Activated T-helper 9 cell treated with anti-CD3 and anti-CD28 coated beads, Interleukin-2, amount 50 U/mL, for 16 hours (primary cell): ENCODE measurements around the gene MGME1.
"Not testable (repeated sequence)": the region's sequence is repeated elsewhere in the genome, so short reads cannot be mapped to it uniquely, and the experiment has no call there.

Experiments used
- DNase-seq: peaks from one replicate; pipeline ENCODE4 v3.0.0-alpha.2; 2020; ENCODE audit warnings: low read depth

The MGME1 gene

DNA sequence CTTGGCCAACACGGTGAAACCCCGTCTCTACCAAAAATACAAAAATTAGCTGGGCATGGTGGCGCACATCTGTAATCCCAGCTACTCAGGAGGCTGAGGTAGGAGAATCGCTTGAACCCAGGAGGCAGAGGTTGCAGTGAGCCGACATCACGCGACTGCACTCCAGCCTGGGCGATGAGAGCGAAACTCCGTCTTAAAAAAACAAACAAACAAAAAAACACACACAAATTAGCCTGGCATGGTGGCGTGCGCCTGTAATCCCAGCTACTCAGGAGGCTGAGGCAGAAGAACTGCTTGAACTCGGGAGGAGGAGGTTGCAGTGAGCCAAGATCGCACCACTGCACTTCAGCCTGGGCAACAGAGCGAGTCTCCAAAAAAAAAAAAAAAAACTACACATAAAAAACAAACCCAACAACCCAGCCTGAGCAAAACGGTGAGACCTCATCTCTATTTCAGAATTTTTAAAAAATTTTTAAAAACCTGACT lies 8.4 kb upstream of the MGME1 start:
- DNase-seq: not testable (repeated sequence)

GRCh38 chr20:17960927-17961586 lies 7.8 kb upstream of the MGME1 start:
- DNase-seq: no peak

DNA sequence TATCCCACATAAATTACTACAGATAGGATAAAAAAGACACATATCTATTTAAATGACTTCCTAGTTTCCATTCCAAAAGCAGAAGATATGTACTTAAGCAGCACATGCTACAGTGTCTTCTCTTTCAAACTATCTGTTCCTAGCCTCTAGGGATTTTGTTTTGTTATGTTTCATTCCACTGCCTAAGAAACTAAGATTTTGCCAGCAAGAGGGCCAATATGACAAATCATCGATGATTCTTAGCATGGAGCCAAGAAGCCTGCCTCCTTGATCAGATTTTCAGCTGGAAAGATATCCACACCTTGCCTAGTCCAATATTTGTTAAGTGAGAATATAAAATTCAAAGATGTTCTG lies 7.3 kb upstream of the MGME1 start:
- DNase-seq: no peak

DNA sequence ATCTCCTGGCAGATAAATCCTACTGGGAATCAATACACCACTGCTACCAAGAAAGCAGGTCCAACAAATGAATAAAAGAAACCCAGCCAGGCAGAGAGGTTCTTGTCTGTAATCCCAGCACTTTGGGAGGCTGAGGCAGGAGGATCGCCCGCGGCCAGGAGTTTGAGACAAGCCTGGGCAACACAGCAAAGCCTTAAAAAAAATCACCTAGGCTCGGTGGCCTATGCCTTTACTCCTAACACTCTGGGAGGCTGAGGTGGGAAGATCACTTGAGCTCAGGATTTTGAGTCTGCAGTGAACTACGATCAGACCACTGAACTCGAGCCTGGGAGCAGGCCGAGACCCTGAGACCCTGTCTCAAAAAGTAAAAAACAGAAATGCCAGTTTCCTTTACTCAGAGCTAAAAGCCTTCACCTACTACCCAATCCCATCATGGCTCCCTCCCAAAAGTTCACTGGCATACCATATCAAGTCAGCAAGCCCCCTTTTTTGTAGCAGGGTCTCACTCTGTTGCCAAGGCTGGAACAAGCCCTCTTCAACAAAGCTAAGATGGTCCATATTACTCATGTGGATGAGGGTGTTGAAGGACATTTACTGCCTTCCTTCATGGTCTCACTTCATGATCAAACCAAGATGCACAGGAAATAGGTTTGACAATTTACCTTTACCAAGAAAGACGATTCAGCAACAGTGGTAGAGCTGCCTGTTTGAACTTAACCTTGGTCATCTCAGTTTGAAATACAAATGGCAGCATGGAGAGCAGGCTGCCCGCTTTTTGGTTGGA lies 5.5 kb upstream of the MGME1 start:
- no peak for DNase-seq

- no peak for DNase-seq
Observed at GRCh38 chr20:17964073-17964472, 4.7 kb upstream of the MGME1 start.

GRCh38 chr20:17964632-17965031 lies 4.2 kb upstream of the MGME1 start:
- DNase-seq: no peak

- DNase-seq: no peak
Observed at GRCh38 chr20:17965042-17965697, 3.6 kb upstream of the MGME1 start.

DNA sequence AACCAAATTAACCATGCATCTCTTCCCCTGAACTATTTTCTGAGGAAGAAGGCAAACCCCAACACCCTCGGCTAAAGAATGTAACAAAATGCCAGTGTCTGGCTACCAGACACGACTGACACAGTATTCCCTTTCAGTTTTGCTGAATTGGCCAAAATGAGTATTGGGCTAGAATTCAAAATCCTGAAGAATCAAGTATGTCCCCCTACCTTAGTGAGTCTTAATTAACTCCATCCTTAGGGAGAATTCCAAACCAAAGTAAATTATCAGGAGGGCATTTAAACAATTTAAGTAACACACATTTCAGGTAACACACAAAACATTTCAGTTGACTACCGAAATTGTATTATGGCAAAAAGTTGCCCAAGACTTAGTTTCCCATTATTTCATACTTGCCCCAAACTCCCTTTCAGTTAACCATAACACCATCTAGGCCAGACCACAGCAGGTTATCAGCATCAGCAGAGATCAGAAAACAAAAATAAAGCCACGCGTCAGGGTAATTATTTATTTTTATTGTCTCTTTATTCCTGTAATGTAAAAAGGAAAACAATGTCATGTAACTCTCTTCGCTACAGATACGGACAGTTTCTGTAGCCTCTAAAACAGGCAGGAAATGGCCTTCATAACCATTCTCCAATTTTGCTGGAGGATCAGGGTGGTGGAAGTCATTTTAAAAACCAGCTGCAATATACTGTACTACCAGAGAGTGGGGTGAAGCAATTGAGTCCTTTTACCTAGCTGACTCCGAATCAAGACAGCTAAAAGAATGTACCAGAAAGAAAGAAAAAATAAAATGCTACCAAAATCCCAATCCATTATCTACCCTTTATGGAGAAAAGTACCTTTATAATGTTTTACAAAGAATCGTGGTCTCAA lies 2.1 kb upstream of the MGME1 start:
- DNase-seq: no peak

DNA sequence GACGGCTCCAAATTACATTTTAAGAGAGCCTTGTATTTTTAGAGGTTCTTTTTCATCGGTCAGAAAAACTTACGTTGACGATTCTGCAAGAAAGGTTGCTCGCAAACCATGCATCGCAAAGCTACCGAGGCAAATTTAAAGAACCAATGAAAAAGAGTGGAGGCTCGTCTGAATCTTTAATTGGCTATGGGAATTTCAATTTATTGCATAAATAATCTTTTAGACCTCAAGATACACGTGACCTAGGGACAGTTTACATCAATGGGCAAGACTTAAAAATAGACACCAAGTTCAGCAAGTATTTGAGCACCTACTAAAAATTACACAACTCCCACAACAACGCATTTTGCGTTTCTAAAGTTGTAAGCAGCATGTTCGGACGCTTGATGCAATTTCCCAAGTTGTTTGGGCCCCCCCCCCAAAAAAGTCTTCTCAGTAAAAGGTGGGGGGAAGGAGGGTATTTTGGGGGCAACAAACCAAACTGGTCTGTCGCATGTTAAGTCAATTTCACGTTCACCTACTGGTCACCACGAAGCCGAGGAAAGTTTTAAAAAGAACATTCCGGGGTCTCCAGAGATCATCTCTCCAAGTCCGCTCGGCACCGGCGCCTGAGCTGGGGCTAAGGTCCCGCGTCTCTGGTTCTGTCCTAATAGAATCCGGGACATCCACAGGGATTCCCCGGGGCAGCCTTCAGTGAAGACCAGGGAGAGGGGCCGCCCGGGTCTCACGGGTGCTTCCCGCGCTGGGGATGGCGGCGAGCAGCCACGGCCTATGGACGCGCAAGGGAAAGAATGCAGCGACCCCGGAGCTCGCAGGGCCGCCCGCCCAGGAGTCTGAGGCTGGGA lies 1.1 kb upstream of the MGME1 start:
- peak; percentile 21 for DNase-seq

- DNase-seq: no peak
Observed at GRCh38 chr20:17969278-17969883, 563 bp downstream of the MGME1 start.

GRCh38 chr20:17969884-17970409 lies 1.1 kb downstream of the MGME1 start:
- DNase-seq: no peak

GRCh38 chr20:17971300-17972013 lies 2.6 kb downstream of the MGME1 start:
- DNase-seq: no peak

- no peak for DNase-seq
Observed at GRCh38 chr20:17972121-17972520, 3.3 kb downstream of the MGME1 start.

GRCh38 chr20:17976305-17976704 lies 7.5 kb downstream of the MGME1 start:
- DNase-seq: no peak

GRCh38 chr20:17985388-17986018 lies 16.7 kb downstream of the MGME1 start:
- no peak for DNase-seq

DNA sequence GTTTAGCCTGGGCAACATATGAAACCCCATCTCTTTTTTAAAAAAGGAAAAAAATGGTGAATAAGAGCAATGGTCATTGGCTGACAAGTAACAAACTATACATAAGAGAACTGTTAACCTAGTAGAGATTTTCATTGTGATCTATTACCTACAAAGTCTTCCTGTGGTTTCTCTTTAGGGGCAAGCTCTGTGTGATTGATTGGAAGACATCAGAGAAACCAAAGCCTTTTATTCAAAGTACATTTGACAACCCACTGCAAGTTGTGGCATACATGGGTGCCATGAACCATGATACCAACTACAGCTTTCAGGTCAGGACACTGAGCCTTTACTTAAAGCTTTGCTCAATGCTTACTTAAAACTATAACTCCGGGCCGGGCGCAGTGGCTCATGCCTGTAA lies 19.2 kb downstream of the MGME1 start:
- no peak for DNase-seq

DNA sequence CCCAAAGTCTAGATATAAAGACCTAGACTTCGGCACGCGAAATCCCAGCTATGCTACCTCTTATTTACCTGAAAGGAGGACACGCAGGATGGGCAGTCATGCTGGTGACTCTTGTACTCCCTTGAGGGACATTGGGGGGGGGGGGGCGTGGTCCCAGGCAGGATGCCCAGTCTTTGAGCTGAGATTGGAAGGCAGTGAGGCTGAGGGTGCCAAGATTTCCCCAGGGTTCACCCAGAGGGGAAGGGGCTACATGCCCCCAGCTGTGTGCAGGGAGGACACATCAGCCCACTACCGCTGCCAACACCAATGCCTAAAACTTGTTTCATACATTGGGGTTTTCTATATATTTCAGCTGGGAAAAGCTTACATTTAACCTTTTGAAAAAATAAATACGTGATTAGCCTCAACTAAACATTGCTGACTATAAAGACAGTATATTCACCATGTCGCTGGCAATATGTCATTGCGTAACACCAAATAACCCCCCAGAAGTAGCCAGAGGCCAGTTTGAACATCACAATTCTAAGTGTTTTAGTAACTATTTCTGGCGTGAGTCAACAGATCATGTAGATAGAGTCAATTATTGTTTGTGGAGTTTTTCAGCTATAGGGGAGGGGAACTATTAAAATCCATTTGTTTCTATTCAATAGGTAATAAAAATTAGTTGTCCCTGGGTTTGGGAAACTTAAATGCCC lies 21.6 kb downstream of the MGME1 start:
- DNase-seq: no peak

DNA sequence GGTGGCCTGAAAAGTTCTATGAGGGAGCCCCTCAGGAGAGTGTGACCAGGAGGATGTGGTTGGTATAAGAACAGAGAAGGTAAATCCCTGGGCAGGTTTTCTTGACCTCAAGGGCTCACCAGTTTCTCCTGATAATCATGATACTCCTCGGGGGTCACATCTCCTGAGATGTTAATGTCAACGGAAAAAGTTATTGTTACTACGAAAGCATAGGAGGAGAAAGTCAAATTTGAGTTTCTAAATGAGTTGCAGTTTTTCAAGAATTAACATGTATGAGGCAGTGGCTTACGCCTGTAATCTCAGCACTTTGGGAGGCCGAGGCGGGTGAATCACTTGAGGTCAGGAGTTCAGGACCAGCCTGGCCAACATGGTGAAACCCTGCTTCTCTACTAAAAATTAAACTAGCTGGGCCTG lies 23.4 kb downstream of the MGME1 start:
- DNase-seq: no peak
